Hepatocyte (in vitro differentiated cells): ENCODE results near the gene ITGAD.

Experiments
- EZH2 ChIP-seq: fragments of 200-600 bp; sonication (generic); IDR thresholded peaks from 2 replicates; pipeline ENCODE4 v1.6.1; 2016; ENCODE audit warnings: antibody characterized with exemption, mild to moderate bottlenecking, borderline replicate concordance
- EZH2phosphoT487 ChIP-seq: fragments of 200-600 bp; sonication (generic); IDR thresholded peaks from one replicate; pipeline ENCODE4 v1.6.1; 2018; ENCODE audit warnings: antibody characterized with exemption, mild to moderate bottlenecking, low read depth, moderate library complexity; ENCODE audit not compliant: unreplicated experiment, severe bottlenecking
- TF ChIP-seq, protein P1 (sequence below): fragments of 200-600 bp; sonication (generic); IDR thresholded peaks from 2 replicates; pipeline ENCODE4 v1.5.1; 2016; ENCODE audit warnings: antibody characterized with exemption, mild to moderate bottlenecking; ENCODE audit not compliant: poor library complexity

DNA sequence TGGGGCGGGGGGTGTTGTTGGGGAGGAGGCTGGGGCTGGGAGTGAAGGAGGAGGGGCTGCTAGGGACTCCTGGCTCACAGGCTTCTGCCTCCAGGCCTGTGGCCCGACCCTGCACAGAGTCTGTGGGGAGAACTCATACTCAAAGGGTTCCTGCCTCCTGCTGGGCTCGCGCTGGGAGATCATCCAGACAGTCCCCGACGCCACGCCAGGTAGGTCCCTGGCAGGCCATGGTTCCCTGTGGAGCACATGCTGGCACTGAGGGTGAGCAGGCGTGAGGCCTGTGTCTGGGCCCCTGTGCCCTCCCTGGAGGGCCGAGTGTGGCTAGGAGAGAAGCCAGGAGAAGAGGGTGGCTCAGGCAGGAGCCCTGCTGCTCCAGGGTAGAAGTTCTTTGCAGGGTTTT lies 4.6 kb downstream of the ITGAD start:
- TF ChIP-seq, protein P1, sequence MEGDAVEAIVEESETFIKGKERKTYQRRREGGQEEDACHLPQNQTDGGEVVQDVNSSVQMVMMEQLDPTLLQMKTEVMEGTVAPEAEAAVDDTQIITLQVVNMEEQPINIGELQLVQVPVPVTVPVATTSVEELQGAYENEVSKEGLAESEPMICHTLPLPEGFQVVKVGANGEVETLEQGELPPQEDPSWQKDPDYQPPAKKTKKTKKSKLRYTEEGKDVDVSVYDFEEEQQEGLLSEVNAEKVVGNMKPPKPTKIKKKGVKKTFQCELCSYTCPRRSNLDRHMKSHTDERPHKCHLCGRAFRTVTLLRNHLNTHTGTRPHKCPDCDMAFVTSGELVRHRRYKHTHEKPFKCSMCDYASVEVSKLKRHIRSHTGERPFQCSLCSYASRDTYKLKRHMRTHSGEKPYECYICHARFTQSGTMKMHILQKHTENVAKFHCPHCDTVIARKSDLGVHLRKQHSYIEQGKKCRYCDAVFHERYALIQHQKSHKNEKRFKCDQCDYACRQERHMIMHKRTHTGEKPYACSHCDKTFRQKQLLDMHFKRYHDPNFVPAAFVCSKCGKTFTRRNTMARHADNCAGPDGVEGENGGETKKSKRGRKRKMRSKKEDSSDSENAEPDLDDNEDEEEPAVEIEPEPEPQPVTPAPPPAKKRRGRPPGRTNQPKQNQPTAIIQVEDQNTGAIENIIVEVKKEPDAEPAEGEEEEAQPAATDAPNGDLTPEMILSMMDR: no peak
- TF ChIP-seq EZH2: no peak
- TF ChIP-seq EZH2phosphoT487: no peak
